ENCODE results near the gene FGD5.

The FGD5 gene

GRCh38 chr3:14789221-14789620 lies 29.5 kb upstream of the FGD5 start:
- DNase-seq (ENCODE audit: low read depth in 2 of 2), result no peak
- TF ChIP-seq CTCF (IDR thresholded peaks at IDR 0.05; ENCODE audit: low read depth, low read length), result no peak
- H3K4me3 ChIP-seq (replicated peaks in 1 of 2; ENCODE audit: low read depth in 2 of 2, low read length in 2 of 2), result no peak overlapping the region

GRCh38 chr3:14789640-14790285 lies 29.0 kb upstream of the FGD5 start:
- no peak for TF ChIP-seq CTCF (IDR thresholded peaks at IDR 0.05; ENCODE audit: low read depth, low read length)
- no peak overlapping the region for H3K4me3 ChIP-seq (replicated peaks in 1 of 2; ENCODE audit: low read depth in 2 of 2, low read length in 2 of 2)

GRCh38 chr3:14791343-14791945 lies 27.3 kb upstream of the FGD5 start:
- no peak overlapping the region for H3K4me3 ChIP-seq (replicated peaks in 1 of 2; ENCODE audit: low read depth in 2 of 2, low read length in 2 of 2)
- peak; percentile 46 to 57 for DNase-seq (ENCODE audit: low read depth in 2 of 2)
- peak; percentile 76 for TF ChIP-seq CTCF (IDR thresholded peaks at IDR 0.05; ENCODE audit: low read depth, low read length)

More at GRCh38 chr3:14789640-14790285, 29.0 kb upstream of the FGD5 start:
- no peak for DNase-seq (ENCODE audit: low read depth in 2 of 2)

- no peak for DNase-seq (ENCODE audit: low read depth in 2 of 2)
- no peak for TF ChIP-seq CTCF (IDR thresholded peaks at IDR 0.05; ENCODE audit: low read depth, low read length)
- no peak overlapping the region for H3K4me3 ChIP-seq (replicated peaks in 1 of 2; ENCODE audit: low read depth in 2 of 2, low read length in 2 of 2)
Measured at GRCh38 chr3:14792691-14793121, 26.1 kb upstream of the FGD5 start.

- no peak for DNase-seq (ENCODE audit: low read depth in 2 of 2)
- no peak overlapping the region for H3K4me3 ChIP-seq (replicated peaks in 1 of 2; ENCODE audit: low read depth in 2 of 2, low read length in 2 of 2)
- TF ChIP-seq CTCF (IDR thresholded peaks at IDR 0.05; ENCODE audit: low read depth, low read length), result no peak
Measured at GRCh38 chr3:14793126-14793857, 25.5 kb upstream of the FGD5 start.

- no peak overlapping the region for H3K4me3 ChIP-seq (replicated peaks in 1 of 2; ENCODE audit: low read depth in 2 of 2, low read length in 2 of 2)
- no peak for TF ChIP-seq CTCF (IDR thresholded peaks at IDR 0.05; ENCODE audit: low read depth, low read length)
- DNase-seq (ENCODE audit: low read depth in 2 of 2), result no peak
Measured at GRCh38 chr3:14793858-14794234, 24.9 kb upstream of the FGD5 start.
